HG02610 (cell line): Measurements from ENCODE around the gene KLHDC4.
"Not testable (repeated sequence)": the region's sequence is repeated elsewhere in the genome, so short reads cannot be mapped to it uniquely, and the experiment has no call there.

Experiments
- ATAC-seq: cut with Tn5 transposase; IDR thresholded peaks from one replicate; pipeline ENCODE4 v1.9.1; 2021; ENCODE audit warnings: mild to moderate bottlenecking, moderate library complexity; ENCODE audit not compliant: unreplicated experiment

KLHDC4 gene

DNA sequence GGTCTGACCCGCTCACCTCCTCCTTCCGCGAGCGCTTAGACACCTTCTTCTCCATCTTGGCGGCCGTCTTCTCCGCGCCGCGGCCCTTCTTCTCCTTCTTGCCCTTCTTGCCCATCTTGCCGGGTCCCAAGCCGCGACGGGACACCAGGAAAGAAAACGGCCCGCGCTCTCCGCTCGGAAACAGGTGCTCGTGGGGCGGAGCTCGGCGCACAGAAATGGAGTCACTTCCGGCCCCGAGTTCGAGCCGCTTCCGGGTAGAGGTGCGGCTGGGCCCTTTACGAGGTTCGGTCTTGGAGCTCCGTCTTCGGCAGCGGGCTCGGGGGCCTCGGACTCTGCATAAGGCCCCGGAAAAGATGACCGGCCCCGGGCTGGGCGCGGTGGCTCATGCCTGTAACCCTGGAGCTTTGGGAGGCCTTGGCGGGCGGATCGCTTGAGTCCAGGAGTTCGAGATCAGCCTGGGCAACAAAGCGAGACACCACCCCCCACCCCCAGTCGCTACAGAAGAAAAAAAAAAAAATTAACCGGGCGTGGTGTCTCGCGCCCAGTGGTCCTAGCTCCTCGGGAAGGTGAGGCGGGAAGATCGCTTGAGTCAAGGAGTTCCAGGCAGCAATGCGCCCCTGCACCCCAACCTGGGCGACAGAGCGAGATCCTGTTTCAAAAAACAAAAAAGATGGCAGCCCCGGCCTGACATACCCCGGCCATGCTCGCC is at the start of gene KLHDC4:
Gene KLHDC4, minus strand, starts transcription at position 211 of the 709 bp plus-strand sequence. Its CDS starts 96 bp downstream, at position 115.
- ATAC-seq: peak; percentile 78

DNA sequence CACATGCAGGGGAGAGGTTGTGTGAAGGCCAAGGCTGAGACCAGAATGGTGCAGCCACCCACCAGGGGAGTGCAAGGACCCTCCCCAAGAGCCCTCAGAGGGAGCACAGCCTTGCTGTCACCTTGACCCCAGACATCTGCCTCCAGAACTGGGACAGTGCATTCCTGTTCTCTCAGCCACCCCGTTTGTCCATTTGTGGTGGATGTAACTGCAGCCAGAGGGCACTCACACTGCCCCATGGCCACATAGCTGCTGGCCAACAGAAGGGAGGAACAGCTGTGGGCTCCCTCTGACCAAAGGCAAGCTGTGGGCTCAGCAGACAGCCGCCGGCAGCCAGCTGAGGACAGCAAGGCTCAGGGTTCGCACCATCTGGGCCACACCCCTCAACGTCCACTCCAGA is 49.8 kb upstream of the KLHDC4 start:
- ATAC-seq: no peak

DNA sequence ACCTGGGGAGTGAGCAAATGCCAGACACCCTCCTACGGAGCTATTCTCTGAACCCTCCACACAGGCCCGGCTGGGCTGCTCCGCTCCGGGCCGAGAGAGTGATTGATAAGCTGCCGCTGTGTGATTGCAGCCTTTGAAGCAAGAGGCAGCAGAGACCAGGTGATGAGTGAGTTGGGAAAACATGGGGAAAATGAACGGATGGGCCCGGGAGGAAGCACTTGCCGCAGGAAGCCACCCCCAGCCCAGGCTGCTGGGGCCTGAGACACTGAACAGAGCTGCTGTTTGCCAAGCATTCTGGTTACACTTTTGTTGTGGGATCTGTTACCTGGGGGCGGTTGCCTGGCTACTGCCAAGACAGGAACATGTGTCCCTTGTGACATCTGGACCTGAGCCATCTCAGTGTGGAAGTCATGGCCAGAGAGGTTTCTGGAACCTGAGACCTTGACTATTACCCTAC is 46.4 kb upstream of the KLHDC4 start:
- no peak for ATAC-seq

DNA sequence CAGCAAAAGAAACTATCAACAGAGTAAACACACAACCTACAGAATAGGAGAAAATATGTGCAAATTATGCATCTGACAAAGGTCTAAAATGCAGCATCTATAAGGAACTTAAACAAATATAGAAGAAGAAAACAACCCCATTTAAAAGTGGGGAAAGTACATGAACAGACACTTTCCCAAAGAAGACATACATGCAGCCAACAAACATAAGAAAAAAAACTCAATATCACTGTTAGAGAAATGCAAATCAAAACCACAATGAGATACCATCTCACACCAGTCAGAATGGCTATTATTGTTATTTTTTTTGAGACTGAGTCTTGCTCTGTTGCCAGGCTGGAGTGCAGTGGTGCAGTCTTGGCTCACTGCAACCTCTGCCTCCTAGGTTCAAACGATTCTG is 45.7 kb upstream of the KLHDC4 start:
- ATAC-seq: not testable (repeated sequence)

DNA sequence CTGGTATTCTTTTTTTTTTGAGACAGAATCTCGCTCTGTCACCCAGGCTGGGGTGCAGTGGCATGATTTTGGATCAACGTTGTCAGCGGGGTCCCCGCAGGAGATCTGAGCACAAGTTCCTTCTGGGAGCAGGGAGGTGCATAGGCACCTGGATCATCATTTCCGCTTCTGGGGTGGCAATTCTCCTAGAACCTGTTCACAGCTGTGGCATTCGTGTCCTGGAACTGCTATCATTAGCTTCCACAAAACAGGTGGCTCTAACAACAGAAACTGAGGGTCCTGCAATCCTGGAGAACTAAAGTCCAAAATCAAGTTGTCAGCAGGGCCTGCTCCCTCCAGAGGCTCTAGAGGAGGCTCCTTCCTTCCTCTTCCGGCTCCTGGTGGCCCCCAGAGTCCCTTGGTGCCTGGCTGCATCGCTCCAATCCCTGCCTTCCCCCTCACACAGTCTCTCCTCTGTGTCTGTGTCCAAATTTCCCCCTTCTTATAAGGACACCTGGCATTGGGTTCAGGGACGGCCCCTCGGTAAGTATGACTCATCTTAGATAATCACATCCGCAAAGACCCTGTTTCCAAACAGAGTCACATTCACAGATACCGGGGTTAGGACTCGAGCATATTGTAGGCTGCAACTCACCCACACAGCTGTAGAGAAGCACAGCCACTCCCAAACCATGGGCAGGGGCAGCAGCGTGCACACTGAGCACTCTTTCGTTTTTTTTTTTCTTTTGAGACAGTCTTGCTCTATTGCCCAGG is 43.5 kb upstream of the KLHDC4 start:
- ATAC-seq: peak; percentile 46

DNA sequence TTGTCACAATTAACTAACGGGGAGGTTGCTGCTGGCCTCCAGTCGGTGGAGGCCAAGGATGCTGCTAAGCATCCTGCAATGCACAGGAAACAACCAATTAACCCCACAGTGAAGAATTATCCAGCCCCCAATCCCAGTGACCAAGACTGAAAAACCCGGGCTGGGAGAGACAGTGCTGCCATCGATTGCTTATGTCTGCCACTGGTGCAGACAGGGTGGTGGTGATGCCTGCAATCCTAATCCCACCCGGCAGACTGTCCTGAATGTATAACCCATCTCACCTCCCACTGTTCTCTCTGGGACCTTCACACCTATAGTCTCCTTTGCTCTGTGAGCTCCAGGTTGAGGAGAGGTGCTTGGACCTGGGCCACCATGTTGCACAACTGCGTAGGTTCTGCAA is 42.3 kb upstream of the KLHDC4 start:
- ATAC-seq: no peak

DNA sequence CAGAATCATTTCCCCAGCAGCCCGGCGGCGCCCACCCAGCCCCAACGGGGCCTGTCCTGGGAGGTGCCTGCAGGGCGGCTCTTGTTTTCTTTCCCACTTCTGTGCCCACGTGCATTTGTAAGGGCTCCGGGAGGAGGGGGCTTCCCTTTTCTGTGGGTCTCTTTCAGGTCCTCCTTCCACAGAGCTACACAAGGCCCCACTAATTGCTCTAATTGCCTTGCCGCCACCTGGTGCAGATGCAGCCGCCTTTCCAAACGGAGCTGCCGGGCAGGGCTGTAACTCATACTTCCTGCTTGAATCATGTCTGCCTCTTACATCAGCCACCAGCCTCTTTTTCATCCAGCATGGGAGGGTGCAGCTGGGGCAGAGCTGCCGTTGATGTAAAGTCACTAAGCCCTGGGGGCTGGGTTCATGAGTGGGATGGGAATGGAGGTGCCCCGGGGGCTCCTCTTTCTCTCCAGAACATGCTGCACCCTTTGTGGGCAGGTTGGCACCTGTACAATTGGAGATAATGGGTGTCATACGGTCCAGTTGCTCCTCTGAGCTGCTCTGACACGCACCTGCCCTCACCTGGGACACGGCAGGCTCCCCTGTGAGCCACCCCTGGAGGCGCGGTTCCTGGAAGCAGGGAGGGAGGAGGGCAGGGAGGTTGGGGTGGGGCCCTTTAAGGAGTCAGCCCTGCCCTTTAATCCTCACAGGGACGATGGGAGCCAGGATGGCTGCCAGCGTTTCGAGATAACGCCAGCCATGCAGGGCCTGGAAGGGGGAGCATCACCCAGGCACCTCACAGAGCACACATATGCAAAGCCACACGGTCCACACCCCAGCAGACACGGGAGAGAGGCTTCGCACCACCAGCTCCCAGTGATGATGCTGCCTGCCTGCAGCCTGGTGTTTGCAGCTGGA is 41.1 kb upstream of the KLHDC4 start:
- ATAC-seq: no peak

DNA sequence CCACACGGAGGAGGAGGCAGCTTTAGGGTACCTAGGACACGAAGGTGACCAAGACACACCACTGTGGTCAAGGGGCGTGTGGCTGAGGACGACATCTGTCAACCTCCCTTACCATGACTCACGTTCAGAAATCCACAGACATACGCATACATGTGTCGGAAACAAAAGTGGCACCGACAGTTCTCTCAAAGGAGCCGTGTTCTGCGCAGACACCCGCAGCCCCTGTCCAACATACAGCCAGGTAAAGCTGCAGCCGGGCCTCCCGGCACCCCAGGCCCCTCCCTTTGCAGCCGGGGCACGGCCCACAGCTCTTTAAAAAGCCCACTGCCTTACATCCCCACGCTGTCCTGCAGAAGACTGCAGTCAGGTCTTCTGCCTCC is 40.5 kb upstream of the KLHDC4 start:
- ATAC-seq: no peak

DNA sequence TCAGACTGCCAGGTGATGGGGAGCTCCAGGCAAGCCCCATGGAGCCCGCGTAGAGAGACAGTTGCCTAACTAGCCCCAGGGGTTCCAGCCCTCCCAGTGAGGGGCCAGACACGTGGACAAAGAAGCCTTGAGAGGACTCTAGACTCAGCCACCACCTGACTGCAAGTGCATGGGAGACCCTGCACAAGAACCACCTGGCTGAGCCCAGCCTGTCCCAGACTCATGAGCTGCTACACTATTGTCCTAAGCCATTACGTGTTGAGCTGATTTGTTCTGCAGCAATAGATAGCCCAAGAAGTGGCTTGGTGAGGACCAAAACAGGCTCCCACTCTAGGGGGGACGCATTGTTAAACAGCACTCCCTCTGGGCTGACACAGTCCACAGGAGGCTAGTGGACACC is 37.6 kb upstream of the KLHDC4 start:
- no peak for ATAC-seq

DNA sequence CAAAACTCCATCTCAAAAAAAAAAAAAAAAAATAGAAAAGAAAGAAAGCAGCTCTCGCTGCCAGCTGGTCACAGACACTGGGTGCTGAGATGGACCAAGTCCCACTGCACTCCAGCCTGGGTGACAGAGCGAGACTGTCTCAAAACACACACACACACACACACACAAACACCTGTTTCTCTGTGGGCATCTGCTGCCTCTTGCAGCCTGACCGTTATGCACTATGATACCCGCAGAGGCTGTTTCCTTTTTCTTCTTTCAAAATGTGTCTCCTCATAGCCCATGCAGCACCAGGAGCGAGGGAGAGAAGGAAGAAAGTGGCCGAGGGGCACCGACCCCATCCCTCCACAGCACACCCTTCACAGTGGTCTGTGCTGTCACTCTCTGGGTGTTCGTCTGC is 36.9 kb upstream of the KLHDC4 start:
- ATAC-seq: no peak

DNA sequence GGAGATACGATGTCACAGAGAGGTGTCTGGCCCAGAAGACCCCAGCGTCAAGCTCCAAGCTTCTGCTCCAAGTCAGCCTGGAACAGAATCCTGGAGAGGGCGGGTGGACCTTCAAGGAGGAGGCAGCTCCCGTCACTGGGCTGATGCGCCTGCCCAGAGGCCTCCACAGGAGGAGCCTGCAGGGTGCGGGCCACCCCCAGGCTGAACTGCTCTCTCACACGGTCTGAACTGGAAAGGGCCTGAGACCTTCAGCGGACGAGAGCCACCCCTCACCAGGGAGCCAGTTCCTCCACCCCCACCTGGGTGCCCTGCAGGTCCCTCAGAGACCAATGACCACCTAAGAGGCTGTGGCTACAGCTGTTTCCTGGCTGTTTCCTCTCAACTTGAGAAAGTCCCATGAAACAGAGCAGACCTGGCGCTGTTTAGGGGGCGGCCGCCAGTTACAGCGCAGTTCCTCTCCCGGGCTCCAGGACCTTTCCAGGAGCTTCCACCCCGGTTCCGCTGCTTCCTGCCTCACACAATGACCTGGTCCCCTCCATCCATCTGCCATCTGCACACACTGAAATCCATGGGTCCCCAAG is 36.0 kb upstream of the KLHDC4 start:
- ATAC-seq: no peak

DNA sequence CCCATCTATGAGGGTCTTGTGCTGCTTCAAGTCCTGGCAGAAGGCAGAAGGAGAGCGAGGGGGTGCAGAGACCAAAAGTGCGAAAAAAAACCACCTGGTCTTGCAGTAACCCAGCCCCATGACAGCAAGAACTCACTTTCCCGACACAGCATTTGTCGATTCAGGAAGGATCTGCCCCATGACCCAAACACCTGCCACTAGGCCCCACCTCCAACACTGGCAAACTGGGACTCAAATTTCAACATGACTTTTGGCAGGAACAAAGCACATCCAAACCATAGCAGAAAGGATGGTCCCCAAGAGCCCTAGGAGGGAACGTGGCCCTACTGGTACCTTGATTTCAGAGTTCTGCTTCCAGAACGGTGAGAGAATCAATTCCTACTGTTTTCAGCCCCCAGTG is 34.7 kb upstream of the KLHDC4 start:
- ATAC-seq: no peak

DNA sequence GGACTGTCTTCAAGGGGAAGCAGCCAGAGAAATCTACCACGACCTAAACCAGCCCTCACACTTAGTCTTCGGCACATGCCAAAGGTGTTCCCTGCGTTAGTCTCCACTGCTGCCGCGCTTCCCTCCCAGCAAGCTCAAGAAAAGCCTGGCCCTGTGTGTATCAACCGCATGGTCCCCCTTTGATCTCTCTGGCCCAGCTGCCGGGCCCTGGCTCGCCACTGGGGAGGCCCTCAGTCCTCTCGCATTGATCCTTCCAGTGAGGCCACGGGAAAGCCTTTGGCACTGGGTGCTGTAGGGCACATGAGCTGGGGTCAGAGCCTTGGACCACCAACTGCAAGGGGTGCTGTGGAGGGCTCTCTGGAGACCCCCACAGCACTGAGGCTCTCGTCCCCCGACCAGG is 29.6 kb upstream of the KLHDC4 start:
- no peak for ATAC-seq

DNA sequence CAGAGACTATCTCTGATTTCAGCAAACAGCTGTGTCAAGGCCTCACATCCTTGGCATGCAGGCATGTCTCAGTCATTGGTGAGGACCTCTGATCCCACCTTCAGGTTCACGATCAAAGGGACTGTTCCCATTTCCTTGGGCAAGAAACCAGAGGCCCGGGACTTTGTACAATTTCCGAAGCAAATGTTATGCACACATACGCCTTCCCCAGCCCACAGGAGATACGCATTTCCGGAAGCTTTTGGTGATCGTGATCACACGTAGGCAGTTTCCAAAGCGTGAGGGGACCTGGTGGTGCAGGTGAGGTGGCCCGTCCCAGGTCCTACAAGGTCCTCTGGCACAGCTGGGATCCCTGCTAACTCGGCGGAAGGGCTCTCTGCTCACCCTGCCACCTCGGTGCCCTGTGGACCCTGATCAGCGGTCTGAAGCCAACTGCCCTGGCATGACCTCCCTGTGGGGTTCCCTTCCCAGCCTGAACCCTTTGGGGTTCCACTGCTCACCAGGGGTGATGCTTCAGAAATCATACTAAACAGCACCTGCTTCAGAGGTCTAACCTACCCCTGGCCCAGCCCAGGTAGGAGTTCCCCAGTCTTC is 28.8 kb upstream of the KLHDC4 start:
- no peak for ATAC-seq

DNA sequence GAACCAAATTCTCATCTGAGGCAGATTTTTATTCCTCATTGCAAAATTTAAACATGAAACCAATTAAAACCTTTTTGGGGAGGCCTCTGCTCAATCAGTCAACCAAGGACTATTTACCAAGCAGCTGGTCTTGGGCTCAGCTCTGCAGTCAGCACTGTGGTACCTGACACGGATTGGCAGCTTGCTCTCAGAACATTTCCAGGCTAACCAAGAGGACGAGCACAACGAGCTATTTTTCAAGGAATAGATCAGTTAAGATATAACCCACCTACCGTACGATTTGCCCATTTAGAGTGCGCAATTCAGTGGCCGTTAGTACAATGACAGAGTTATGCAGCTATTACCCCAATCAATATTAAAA is 26.4 kb upstream of the KLHDC4 start:
- ATAC-seq: no peak

DNA sequence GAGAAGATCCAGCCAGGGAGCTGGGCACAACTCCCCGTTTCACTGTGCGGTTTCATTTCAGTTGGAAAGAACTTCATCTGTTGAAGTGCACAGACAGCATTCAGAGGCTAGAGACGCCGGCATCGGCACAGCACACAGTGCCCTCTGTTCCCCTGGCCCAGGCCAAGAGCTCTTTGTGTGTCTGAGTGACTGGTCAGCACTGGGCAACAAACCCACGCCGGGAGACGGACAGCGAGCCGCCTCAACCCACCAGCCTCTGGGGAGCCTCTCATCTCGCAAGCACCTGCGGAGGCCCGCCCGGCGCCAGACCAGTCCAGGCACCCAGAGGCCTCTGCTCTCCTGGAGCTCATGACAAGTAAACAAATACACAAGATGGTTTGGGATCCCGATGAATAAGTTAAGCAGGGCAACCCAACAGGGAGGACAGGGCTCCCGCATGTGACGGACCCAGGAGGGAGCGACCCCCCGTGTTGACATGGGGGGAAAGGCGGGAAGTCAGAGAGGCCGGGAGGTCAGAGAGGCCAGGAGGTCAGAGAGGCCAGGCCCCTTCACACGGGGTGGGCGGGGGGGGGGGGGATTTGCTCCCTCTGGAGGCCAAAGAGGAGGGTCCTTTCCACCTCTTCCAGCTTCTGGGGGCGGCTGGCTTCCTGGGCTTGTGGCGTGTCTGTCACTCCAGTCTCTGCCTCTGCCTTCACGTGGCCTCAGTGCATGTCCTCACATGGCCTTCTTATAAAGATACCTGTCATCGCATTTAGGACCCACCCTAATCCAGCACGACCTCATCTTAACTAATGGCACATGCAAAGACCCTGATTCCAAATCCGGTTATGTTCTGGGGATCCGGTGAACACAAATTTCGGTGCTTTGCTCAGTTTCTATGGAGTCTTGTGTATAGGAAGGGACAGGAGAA is 25.8 kb upstream of the KLHDC4 start:
- no peak for ATAC-seq

DNA sequence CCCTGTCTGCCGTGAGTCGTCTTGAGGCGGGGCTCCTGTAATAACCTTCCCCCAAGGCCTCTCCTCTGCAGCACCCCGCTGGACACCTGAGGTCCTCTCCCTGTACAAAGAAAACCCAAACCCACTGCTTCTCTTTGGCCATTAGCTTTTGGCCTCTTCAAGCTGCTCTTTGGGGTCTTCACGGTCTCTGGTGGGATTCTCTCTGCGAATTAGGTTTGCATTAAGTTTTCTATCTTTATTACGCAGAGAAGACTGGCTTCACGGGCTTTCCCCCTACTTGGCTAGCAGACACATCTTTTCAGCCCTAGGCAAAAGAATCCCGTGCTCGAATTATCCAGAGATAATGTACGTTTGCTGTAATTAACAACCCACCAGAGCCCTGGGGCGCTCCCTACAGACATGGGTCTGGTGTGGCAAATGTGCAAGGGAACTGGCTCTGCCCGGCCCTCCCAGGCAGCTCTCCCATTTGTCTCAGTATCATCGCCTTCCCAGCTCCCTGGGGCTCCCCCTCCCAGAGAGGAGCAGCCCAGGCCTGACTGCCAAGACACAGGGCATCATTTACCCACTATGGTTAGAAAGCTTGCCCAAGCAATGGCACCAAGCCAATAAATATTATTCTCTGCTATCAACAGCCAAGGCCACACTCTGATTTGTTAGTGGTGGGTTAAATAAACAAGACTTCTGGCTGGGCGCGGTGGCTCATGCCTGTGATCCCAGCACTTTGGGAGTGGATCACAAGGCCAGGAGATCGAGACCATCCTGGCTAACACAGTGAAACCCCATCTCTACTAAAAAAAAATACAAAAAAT is 24.7 kb upstream of the KLHDC4 start:
- ATAC-seq: no peak

DNA sequence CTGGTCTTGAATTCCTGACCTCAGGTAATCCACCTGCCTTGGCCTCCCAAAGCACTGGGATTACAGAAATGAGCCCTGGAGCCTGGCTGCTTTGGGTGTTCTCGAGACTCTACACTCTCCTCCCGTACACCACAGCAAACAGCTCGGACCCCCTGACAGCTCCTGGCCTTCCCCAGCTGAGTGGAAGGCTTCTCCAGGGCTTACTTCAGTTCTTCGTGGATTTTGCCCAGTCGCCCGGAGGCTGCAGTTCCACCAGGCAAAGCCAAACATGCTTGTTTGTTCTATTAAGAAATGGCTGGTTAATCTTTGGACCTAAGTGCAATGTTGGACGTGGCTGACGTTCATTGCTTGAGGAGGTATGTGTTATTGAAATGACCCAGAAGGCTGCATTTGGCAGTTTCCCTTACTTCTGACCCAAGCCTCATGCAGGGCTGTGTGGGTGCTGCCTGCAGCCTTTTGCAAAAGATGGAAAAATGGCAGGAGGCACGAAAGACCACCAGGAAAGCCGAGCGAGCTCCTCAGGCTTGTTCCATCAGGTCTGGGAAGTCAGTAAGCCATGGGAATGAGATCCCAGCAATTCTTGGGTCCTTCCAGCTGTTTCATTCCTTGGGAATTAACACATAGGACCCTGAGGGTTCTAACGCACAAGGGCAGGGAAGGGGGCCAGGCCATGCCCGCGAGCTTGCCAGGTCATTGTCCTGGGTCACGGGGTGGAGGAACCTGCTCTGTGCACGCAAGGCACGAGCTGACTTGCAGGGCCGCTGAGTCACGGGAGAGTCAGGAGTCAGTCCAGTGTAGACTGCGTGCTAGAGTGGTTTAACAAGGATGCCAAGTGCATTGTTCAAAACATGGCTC is 23.9 kb upstream of the KLHDC4 start:
- ATAC-seq: no peak
